HepG2 (cell line): ENCODE measurements around the gene C16orf78. TPM values are rescaled to one million over a fixed set of nuclear protein-coding genes. Genes with fewer than 3 reads are reported as not detected.

Experiments
- ATAC-seq: fragments of 200-7000 bp; cut with Tn5 transposase; 3 replicates; pipeline ENCODE4 v1.9.1; 2020; ENCODE audit warnings: mild to moderate bottlenecking, moderate library complexity
- BruUV-seq: library from RNA; stranded (reverse); fragments of 400-500 nt; replicated peaks from 2 replicates; lab custom pipeline; 2021; lab: Mats Ljungman, UMichigan
- CTCF ChIA-PET: fragments of 300-600 bp; formaldehyde crosslinking; extraction: SDS; loops from one replicate; lab custom pipeline; 2021; ENCODE audit warnings: low total read pairs, inconsistent platforms, low intra/inter-chr PET ratio; lab: Yijun Ruan, JAX
- POLR2A ChIA-PET: fragments of 350-600 bp; sonication (Branson Sonifier 250); formaldehyde crosslinking; loops from one replicate; lab custom pipeline; 2020; ENCODE audit warnings: antibody characterized with exemption, inconsistent platforms; lab: Yijun Ruan, JAX
- DNase-seq: peaks from one replicate; pipeline ENCODE4 v3.0.0-alpha.2; 2015; ENCODE audit warnings: low spot score
- FAIRE-seq: peaks from 3 replicates; lab custom pipeline; 2011; peaks lifted over from hg19 to GRCh38; lab: Jason Lieb, UNC
- H2AFZ ChIP-seq: one replicate; pipeline ENCODE4 v1.6.1; 2011; ENCODE audit warnings: low read length, inconsistent platforms
- H3K27ac ChIP-seq: fragments of 300-600 bp; 3 replicates; pipeline ENCODE4 v1.8.0; 2011; ENCODE audit warnings: mixed run types, mild to moderate bottlenecking, mixed read lengths, low read length, inconsistent platforms; ENCODE audit not compliant: insufficient read depth; ENCODE audit errors: extremely low read length
- H3K27me3 ChIP-seq, 2 experiments: fragments of 200-600 bp in 1 of 2; 2 replicates in 1 of 2; 3 replicates in 1 of 2; pipeline versions ENCODE4 v1.6.0 to v1.8.0; 2011; ENCODE audit warnings: low read length in 2 of 2, mild to moderate bottlenecking in 2 of 2, moderate library complexity in 2 of 2, inconsistent platforms in 1 of 2; ENCODE audit not compliant: insufficient read depth in 2 of 2, control insufficient read depth in 1 of 2
- H3K36me3 ChIP-seq, 2 experiments: fragments of 200-600 bp in 1 of 2; replicated peaks in 1 of 2; 2 replicates in 1 of 2; 3 replicates in 1 of 2; pipeline versions ENCODE4 v1.5.1 to v1.8.0; 2011; ENCODE audit warnings: low read length in 2 of 2, inconsistent platforms in 1 of 2; ENCODE audit not compliant: insufficient read depth in 2 of 2, control insufficient read depth in 1 of 2
- H3K4me1 ChIP-seq: 2 replicates; pipeline ENCODE4 v1.5.1; 2012; ENCODE audit warnings: low read length, inconsistent platforms; ENCODE audit not compliant: insufficient read depth
- H3K4me2 ChIP-seq: 2 replicates; pipeline ENCODE4 v1.6.0; 2011; ENCODE audit warnings: low read depth, low read length, inconsistent platforms
- H3K4me3 ChIP-seq, 3 experiments: fragments of 200-600 bp in 1 of 3; sonication (generic), shearing (Covaris generic) in 1 of 3; replicated peaks in 1 of 3; 2 replicates each; pipeline ENCODE4 v1.5.1; 2011 to 2016; ENCODE audit warnings: low read length in 3 of 3, inconsistent platforms in 2 of 3, low read depth in 2 of 3, mild to moderate bottlenecking in 2 of 3, control low read depth in 1 of 3, mixed read lengths in 1 of 3; ENCODE audit not compliant: insufficient read depth in 1 of 3
- H3K79me2 ChIP-seq: one replicate; pipeline ENCODE4 v1.6.1; 2011; ENCODE audit warnings: low read length, inconsistent platforms; ENCODE audit not compliant: insufficient read depth
- H3K9ac ChIP-seq: 2 replicates; pipeline ENCODE4 v1.6.0; 2011; ENCODE audit warnings: mild to moderate bottlenecking, low read depth, low read length, inconsistent platforms; ENCODE audit not compliant: insufficient read depth
- H3K9me3 ChIP-seq: 2 replicates; pipeline ENCODE4 v1.5.1; 2012; ENCODE audit warnings: mild to moderate bottlenecking, low read length
- H4K20me1 ChIP-seq: 2 replicates; pipeline ENCODE4 v1.6.0; 2011; ENCODE audit warnings: inconsistent platforms, mild to moderate bottlenecking, low read length, moderate library complexity; ENCODE audit not compliant: insufficient read depth
- MNT ChIP-seq: fragments of 450-650 bp; IDR thresholded peaks from 2 replicates; pipeline ENCODE4 v1.6.1; 2016
- PLSCR1 ChIP-seq: sonication (generic); formaldehyde crosslinking; IDR thresholded peaks from 2 replicates; pipeline ENCODE4 v1.5.0; 2020; ENCODE audit warnings: missing genetic modification reagents, mild to moderate bottlenecking, borderline replicate concordance
- ZNF12 ChIP-seq: sonication (generic); formaldehyde crosslinking; IDR thresholded peaks from 2 replicates; pipeline ENCODE4 v1.5.0; 2020; ENCODE audit warnings: missing genetic modification reagents
- ZNF460 ChIP-seq: sonication (generic); formaldehyde crosslinking; IDR thresholded peaks from 2 replicates; pipeline ENCODE4 v1.5.1; 2020; ENCODE audit warnings: missing genetic modification reagents, mild to moderate bottlenecking, borderline replicate concordance
- ZNF691 ChIP-seq: sonication (generic); formaldehyde crosslinking; IDR thresholded peaks from 2 replicates; pipeline ENCODE4 v1.4.0; 2020; ENCODE audit warnings: missing genetic modification reagents, low read depth, mild to moderate bottlenecking, borderline replicate concordance
- WGBS: methylation state at CpG from one replicate; pipeline ENCODE4 v1.1.6; 2017; ENCODE audit warnings: low lambda C conversion rate; 5-methylcytosine and 5-hydroxymethylcytosine counted together
- in situ Hi-C: cut with HindIII; loops from 2 replicates; pipeline ENCODE4 v1.10.0; 2017; ENCODE audit warnings: low pct_unique_long_range_greater_than_20kb; ENCODE audit not compliant: extremely low pct_ligation_motif_present
- intact Hi-C: fragments of 100-400 bp; cut with micrococcal nuclease; formaldehyde crosslinking; loops from one replicate; pipeline ENCODE4 v1.10.0; 2022; ENCODE audit not compliant: unreplicated experiment
- polyA plus RNA-seq, 8 experiments: library from polyadenylated mRNA; depleted of rRNA in 3 of 8; stranded (reverse) in 7 of 8; unstranded in 1 of 8; fragments of >200 nt; fragmentation: Illumina TruSeq in 4 of 8; extraction: Trizol in 4 of 8; gene quantifications; 2 replicates each; pipeline versions ENCODE4 v1.2.1 to v1.2.3, GENCODE V29; 2011 to 2016; ENCODE audit warnings: low read depth in 4 of 8, missing spikeins in 1 of 8, mixed read lengths in 1 of 8; ENCODE audit not compliant: insufficient read depth in 1 of 8
- total RNA-seq, 5 experiments: library from RNA; depleted of rRNA; stranded (reverse); fragments of >200 nt; fragmentation: Illumina TruSeq; extraction: Trizol; gene quantifications; 2 replicates each; pipeline ENCODE4 v1.2.3, GENCODE V29; 2016; ENCODE audit warnings: low read depth in 1 of 5

The C16orf78 gene
- total and polyA plus RNA-seq, 2 of the 13 experiments (the other 11 are each of a cell fraction or from before 2014, with no cell fraction given) = not detected

GRCh38 chr16:49428808-49429207 lies 55.2 kb downstream of the C16orf78 start:
- Histone ChIP-seq H3K79me2 (no peaks in the 10 kb centered on the region), H3K4me1 (no peaks in the 10 kb centered on the region), H4K20me1 (no peaks in the 10 kb centered on the region), H3K9me3 (peaks cover 11% of the 10 kb centered on the region; the same call in 1 of the 2 replicates), H3K9ac (no peak overlapping the region), H3K27me3 (peaks cover 2 to 15% of the 10 kb centered on the region in 2 experiments; a peak in 2 of 5 replicates), H3K36me3 (no peaks in the 10 kb centered on the region), H3K4me2 (no peak overlapping the region), H3K27ac (no peak overlapping the region), H2AFZ (no peak overlapping the region), H3K4me3 (no peak overlapping the region)
- no peak for ATAC-seq
- WGBS = 39% methylated on average over 2 of the region's 2 CpGs
- BruUV-seq = no TSS peak
- ChIA-PET CTCF (no interaction called here), POLR2A (no interaction called here)
- in situ Hi-C loops (no loop called here), intact Hi-C loops (no loop called here)
- FAIRE-seq = no peak
- no peak for DNase-seq
- TF ChIP-seq PLSCR1 (no peak), ZNF460 (CRISPR knock-in tag) (no peak), ZNF12 (peak; percentile 96)

- no peaks in the 10 kb centered on the region for H3K36me3 ChIP-seq
- FAIRE-seq (no peak), ATAC-seq (no peak), DNase-seq (no peak)
- H3K4me1 ChIP-seq = no peaks in the 10 kb centered on the region
- in situ Hi-C loops (no loop called here), intact Hi-C loops (no loop called here)
- H3K4me3 ChIP-seq = no peak overlapping the region
- TF ChIP-seq ZNF691 (CRISPR knock-in tag) (no peak), MNT (peak; percentile 65)
- 30% methylated on average over 9 of the region's 9 CpGs for WGBS
- CTCF ChIA-PET = no interaction called here
- H2AFZ ChIP-seq = no peak overlapping the region
- H3K9ac ChIP-seq = no peak overlapping the region
- no TSS peak for BruUV-seq
- no peaks in the 10 kb centered on the region for H4K20me1 ChIP-seq
- no peak overlapping the region for H3K27ac ChIP-seq
- peaks cover 11% of the 10 kb centered on the region; the same call in 1 of the 2 replicates for H3K9me3 ChIP-seq
- POLR2A ChIA-PET = no interaction called here
- no peak overlapping the region for H3K4me2 ChIP-seq
- H3K79me2 ChIP-seq = no peaks in the 10 kb centered on the region
- peaks cover 2 to 15% of the 10 kb centered on the region in 2 experiments; a peak in 2 of 5 replicates for H3K27me3 ChIP-seq
Measured at GRCh38 chr16:49431040-49431439, 57.4 kb downstream of the C16orf78 start.
